C4-2B (cell line): ENCODE measurements around the gene BLVRB.

Source experiments
- ZFX ChIP-seq: fragments of 450-650 bp; IDR thresholded peaks from 2 replicates; pipeline ENCODE4 v1.6.1; 2017
- TF ChIP-seq, protein P1 (sequence below): fragments of 450-650 bp; conservative IDR thresholded peaks from 2 replicates; pipeline ENCODE4 v1.5.1; 2017; ENCODE audit warnings: mild to moderate bottlenecking

DNA sequence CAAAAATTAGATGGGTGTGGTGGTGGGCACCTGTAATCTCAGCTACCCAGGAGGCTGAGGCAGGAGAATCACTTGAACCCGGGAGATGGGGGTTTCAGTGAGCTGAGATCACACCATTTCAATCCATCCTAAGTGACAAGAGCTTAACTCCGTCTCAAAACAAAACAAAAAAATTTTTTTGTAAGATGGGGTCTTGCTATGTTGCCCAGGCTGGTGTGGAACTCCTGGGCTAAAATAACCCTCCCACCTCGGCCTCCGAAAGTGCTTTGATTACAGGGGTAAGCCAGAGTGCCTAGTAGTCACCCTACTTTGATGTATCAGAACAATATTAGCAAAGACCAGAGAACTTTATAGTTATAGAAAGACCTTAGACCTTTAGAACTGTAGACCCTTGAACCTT lies 9.2 kb upstream of the BLVRB start:
- TF ChIP-seq, protein P1, sequence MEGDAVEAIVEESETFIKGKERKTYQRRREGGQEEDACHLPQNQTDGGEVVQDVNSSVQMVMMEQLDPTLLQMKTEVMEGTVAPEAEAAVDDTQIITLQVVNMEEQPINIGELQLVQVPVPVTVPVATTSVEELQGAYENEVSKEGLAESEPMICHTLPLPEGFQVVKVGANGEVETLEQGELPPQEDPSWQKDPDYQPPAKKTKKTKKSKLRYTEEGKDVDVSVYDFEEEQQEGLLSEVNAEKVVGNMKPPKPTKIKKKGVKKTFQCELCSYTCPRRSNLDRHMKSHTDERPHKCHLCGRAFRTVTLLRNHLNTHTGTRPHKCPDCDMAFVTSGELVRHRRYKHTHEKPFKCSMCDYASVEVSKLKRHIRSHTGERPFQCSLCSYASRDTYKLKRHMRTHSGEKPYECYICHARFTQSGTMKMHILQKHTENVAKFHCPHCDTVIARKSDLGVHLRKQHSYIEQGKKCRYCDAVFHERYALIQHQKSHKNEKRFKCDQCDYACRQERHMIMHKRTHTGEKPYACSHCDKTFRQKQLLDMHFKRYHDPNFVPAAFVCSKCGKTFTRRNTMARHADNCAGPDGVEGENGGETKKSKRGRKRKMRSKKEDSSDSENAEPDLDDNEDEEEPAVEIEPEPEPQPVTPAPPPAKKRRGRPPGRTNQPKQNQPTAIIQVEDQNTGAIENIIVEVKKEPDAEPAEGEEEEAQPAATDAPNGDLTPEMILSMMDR, result no peak
- no peak for TF ChIP-seq ZFX
